HFFc6 (cell line): Measurements from ENCODE around the gene BIRC6. TPM values are rescaled to one million over a fixed set of nuclear protein-coding genes. Genes with fewer than 3 reads are reported as not detected.
"Not testable (repeated sequence)": the region's sequence is repeated elsewhere in the genome, so short reads cannot be mapped to it uniquely, and the experiment has no call there.

ENCODE experiments used
- DNase-seq: peaks from one replicate; pipeline ENCODE4 v3.0.0-alpha.2; 2018
- H3K27ac Mint-ChIP-seq: 2 replicates; pipeline ENCODE4 v1.8.0; 2020; ENCODE audit warnings: mild to moderate bottlenecking, mixed read lengths
- H3K27me3 Mint-ChIP-seq: 2 replicates; pipeline ENCODE4 v1.8.0; 2021; ENCODE audit warnings: mild to moderate bottlenecking, moderate library complexity, mixed read lengths; ENCODE audit not compliant: insufficient read depth
- H3K36me3 Mint-ChIP-seq: 2 replicates; pipeline ENCODE4 v1.8.0; 2021; ENCODE audit warnings: low read depth, mixed read lengths
- H3K4me1 Mint-ChIP-seq: 2 replicates; pipeline ENCODE4 v1.8.0; 2020; ENCODE audit warnings: low read depth, mixed read lengths
- H3K4me3 Mint-ChIP-seq: 2 replicates; pipeline ENCODE4 v1.8.0; 2020; ENCODE audit warnings: mild to moderate bottlenecking, moderate library complexity, mixed read lengths
- H3K9me3 Mint-ChIP-seq: 2 replicates; pipeline ENCODE4 v1.8.0; 2020; ENCODE audit warnings: mild to moderate bottlenecking, mixed read lengths
- long read RNA-seq: library from polyadenylated mRNA; unstranded; transcript quantifications from one replicate; pipeline ENCODE4 v2.0.0, GENCODE V29; 2019
- total RNA-seq, 6 experiments: library from RNA; stranded (reverse); fragmentation: NEBNext Ultra II Directional; extraction: Animal tissue kit (Norgen Biotek cat#: 25700); gene quantifications; 2 replicates in 1 of 6; 3 replicates in 5 of 6; pipeline ENCODE4 v1.2.3, GENCODE V29; 2021
- TF ChIP-seq, protein P1 (sequence below): fragments of 200-600 bp; sonication (generic); IDR thresholded peaks from 2 replicates; pipeline ENCODE4 v1.5.0; 2021; ENCODE audit warnings: antibody characterized with exemption, mild to moderate bottlenecking

The BIRC6 gene, protein sequence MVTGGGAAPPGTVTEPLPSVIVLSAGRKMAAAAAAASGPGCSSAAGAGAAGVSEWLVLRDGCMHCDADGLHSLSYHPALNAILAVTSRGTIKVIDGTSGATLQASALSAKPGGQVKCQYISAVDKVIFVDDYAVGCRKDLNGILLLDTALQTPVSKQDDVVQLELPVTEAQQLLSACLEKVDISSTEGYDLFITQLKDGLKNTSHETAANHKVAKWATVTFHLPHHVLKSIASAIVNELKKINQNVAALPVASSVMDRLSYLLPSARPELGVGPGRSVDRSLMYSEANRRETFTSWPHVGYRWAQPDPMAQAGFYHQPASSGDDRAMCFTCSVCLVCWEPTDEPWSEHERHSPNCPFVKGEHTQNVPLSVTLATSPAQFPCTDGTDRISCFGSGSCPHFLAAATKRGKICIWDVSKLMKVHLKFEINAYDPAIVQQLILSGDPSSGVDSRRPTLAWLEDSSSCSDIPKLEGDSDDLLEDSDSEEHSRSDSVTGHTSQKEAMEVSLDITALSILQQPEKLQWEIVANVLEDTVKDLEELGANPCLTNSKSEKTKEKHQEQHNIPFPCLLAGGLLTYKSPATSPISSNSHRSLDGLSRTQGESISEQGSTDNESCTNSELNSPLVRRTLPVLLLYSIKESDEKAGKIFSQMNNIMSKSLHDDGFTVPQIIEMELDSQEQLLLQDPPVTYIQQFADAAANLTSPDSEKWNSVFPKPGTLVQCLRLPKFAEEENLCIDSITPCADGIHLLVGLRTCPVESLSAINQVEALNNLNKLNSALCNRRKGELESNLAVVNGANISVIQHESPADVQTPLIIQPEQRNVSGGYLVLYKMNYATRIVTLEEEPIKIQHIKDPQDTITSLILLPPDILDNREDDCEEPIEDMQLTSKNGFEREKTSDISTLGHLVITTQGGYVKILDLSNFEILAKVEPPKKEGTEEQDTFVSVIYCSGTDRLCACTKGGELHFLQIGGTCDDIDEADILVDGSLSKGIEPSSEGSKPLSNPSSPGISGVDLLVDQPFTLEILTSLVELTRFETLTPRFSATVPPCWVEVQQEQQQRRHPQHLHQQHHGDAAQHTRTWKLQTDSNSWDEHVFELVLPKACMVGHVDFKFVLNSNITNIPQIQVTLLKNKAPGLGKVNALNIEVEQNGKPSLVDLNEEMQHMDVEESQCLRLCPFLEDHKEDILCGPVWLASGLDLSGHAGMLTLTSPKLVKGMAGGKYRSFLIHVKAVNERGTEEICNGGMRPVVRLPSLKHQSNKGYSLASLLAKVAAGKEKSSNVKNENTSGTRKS (N-terminal part only)
- 10 to 100 TPM; 54.1 to 72.2 (median 57.7) TPM for total RNA-seq
- long read RNA-seq, partial matches to known transcripts: 24 of 32 reads
- long read RNA-seq, other reads (novel, unspliced or antisense): 8 of 32 reads

GRCh38 chr2:32356681-32357317 lies at the start of gene BIRC6:
TSS of gene BIRC6 (plus strand) at chr2:32357023. CDS start at chr2:32357162, 139 bp downstream.
- TF ChIP-seq, protein P1, sequence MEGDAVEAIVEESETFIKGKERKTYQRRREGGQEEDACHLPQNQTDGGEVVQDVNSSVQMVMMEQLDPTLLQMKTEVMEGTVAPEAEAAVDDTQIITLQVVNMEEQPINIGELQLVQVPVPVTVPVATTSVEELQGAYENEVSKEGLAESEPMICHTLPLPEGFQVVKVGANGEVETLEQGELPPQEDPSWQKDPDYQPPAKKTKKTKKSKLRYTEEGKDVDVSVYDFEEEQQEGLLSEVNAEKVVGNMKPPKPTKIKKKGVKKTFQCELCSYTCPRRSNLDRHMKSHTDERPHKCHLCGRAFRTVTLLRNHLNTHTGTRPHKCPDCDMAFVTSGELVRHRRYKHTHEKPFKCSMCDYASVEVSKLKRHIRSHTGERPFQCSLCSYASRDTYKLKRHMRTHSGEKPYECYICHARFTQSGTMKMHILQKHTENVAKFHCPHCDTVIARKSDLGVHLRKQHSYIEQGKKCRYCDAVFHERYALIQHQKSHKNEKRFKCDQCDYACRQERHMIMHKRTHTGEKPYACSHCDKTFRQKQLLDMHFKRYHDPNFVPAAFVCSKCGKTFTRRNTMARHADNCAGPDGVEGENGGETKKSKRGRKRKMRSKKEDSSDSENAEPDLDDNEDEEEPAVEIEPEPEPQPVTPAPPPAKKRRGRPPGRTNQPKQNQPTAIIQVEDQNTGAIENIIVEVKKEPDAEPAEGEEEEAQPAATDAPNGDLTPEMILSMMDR: no peak
- H3K9me3 Mint-ChIP-seq: no peaks in the 10 kb centered on the region
- H3K4me3 Mint-ChIP-seq: peak within 1 kb of the TSS; percentile 94
- peak within 1 kb of the TSS; percentile 95 for H3K27ac Mint-ChIP-seq
- peaks cover 20% of the 10 kb centered on the region for H3K36me3 Mint-ChIP-seq
- peaks cover 49% of the 10 kb centered on the region for H3K4me1 Mint-ChIP-seq
- H3K27me3 Mint-ChIP-seq: peaks cover 2% of the 10 kb centered on the region; the same call in 1 of the 2 replicates
- peak; percentile 97 for DNase-seq

DNA sequence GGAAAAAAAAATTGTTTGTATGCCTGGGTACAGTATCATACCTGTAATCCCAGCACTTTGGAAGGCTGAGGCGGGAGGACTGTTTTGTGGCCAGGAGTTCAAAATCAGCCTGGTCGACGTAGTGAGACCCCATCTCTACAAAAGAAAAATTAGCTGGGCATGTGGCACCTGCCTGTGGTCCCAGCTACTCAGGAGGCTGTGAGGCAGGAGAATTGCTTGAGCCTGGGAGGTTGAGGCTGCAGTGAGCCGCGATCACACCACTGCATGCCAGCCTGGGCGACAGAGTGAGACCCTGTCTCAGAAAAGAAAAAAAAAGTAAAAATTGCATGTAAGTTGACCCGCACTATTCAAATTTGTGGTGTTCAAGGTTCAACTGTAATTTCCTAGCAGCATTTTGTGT lies 46.2 kb upstream of the BIRC6 start:
- H3K36me3 Mint-ChIP-seq: no peaks in the 10 kb centered on the region; the same call in 1 of the 2 replicates
- H3K9me3 Mint-ChIP-seq: no peaks in the 10 kb centered on the region
- no peak for DNase-seq
- no peaks in the 10 kb centered on the region for H3K27me3 Mint-ChIP-seq
- H3K27ac Mint-ChIP-seq: no peak overlapping the region
- H3K4me1 Mint-ChIP-seq: no peaks in the 10 kb centered on the region
- no peak overlapping the region for H3K4me3 Mint-ChIP-seq
- TF ChIP-seq, protein P1: no peak

- Mint-ChIP-seq H3K27ac (no peak overlapping the region), H3K9me3 (no peaks in the 10 kb centered on the region), H3K4me1 (no peaks in the 10 kb centered on the region), H3K4me3 (no peak overlapping the region), H3K27me3 (no peaks in the 10 kb centered on the region), H3K36me3 (no peaks in the 10 kb centered on the region)
- TF ChIP-seq, protein P1: no peak
- no peak for DNase-seq
Measured at GRCh38 chr2:32314886-32315285, 41.9 kb upstream of the BIRC6 start.

DNA sequence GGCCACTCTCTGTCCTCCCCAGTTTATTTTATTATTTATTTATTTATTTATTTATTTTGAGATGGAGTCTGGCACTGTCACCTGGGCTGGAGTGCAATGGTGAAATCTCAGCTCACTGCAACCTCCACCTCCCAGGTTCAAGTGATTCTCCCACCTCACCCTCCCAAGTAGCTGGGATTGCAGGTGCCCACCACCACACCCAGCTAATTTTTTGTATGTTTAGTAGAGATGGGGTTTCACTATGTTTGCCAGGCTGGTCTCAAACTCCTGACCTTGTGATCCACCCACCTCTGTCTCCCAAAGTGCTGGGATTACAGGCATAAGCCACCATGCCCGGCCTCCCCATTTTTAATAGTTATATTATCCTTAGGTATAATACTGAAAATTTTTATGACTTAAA lies 28.1 kb upstream of the BIRC6 start:
- not testable (repeated sequence) for H3K27me3 Mint-ChIP-seq, H3K9me3 Mint-ChIP-seq, H3K36me3 Mint-ChIP-seq, H3K27ac Mint-ChIP-seq, DNase-seq, H3K4me3 Mint-ChIP-seq
- H3K4me1 Mint-ChIP-seq: peaks cover 22% of the 10 kb centered on the region

- peaks cover 22% of the 10 kb centered on the region for H3K4me1 Mint-ChIP-seq
- not testable (repeated sequence) for H3K36me3 Mint-ChIP-seq, H3K4me3 Mint-ChIP-seq, H3K27me3 Mint-ChIP-seq, H3K9me3 Mint-ChIP-seq, H3K27ac Mint-ChIP-seq, DNase-seq
Measured at GRCh38 chr2:32329180-32329980, 27.4 kb upstream of the BIRC6 start.
